ENCODE measurements around the gene MED10. TPM values are rescaled to one million over a fixed set of nuclear protein-coding genes. Genes with fewer than 3 reads are reported as not detected.
A peak's percentile ranks its signal among the peaks of the same experiment; 100 is the strongest.

The MED10 gene
- total and polyA plus RNA-seq, 2 experiments from 2014 or later = 16.0 to 58.1 TPM

DNA sequence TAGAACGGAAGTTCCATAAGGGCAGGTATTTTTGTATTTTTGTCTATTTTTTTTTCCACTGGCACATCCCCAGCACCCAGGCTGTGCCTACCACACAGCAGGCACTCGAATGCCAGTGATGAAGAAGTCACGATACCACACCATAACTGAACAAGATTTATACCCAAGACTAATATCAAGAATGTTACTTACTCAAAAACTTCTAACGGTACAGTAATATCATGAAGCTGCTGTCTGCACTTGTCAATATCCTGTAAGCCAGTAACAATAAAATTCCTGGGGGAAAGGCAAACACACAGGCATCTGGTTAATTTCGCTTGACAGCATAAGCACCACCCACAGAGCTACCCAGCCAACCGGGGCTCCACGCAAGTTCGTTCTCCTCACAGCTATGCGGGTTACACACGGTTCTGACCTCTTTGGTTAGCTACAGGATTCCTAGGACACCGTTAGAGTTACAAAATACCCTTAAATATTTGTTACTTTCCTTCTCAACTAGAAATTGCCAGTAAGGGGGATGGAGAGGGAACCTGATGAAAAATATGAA is 1.3 kb downstream of the MED10 start:
- Histone ChIP-seq H3K27me3 (ENCODE audit: insufficient read depth) (no peaks in the 10 kb centered on the region), H2AFZ (no peak overlapping the region), H3K9me2 (ENCODE audit: insufficient read depth) (no peaks in the 10 kb centered on the region), H3K79me2 (replicated peaks; ENCODE audit: insufficient read depth) (peaks cover 22% of the 10 kb centered on the region), H3K4me1 (ENCODE audit: insufficient read depth) (0 out of 2 replicates have a peak, but pooled peaks cover 5% of the 10 kb centered on the region), H3K27ac (ENCODE audit: low read depth) (no peak overlapping the region), H3K36me3 (ENCODE audit: insufficient read depth) (peaks cover 38% of the 10 kb centered on the region), H4K20me1 (replicated peaks; ENCODE audit: insufficient read depth) (peaks cover 12% of the 10 kb centered on the region; the same call in 1 of the 2 replicates), H3F3A (replicated peaks; ENCODE audit: low read depth) (no peaks in the 10 kb centered on the region), H3K4me3 (peak overlapping the region; percentile 96), H3K4me2 (peak overlapping the region; percentile 99)
- Mint-ChIP-seq H3K36me3 (ENCODE audit: low read depth) (peaks cover 43% of the 10 kb centered on the region), H3K27me3 (ENCODE audit: insufficient read depth, low read depth, poor library complexity) (peaks cover 6% of the 10 kb centered on the region), H3K4me3 (peak overlapping the region; percentile 98), H3K9me3 (no peaks in the 10 kb centered on the region), H3K27ac (no peak overlapping the region), H3K4me1 (peaks cover 12% of the 10 kb centered on the region; the same call in 2 of the 3 replicates)
- DNase-seq (ENCODE audit: low spot score) (no peak), ATAC-seq (no peak)
- no peak for TF ChIP-seq EZH2 (IDR thresholded peaks at IDR 0.05; ENCODE audit: low read depth, unreplicated experiment)
- TF ChIP-seq EZH2phosphoT487 (IDR thresholded peaks at IDR 0.05; ENCODE audit: unreplicated experiment) = no peak
- no peak for TF ChIP-seq ZNF331 (CRISPR knock-in tag; IDR thresholded peaks at IDR 0.05; ENCODE audit: low read depth)
- no peak for TF ChIP-seq NANOG (IDR thresholded peaks at IDR 0.05; ENCODE audit: borderline replicate concordance)
- TF ChIP-seq POLR2AphosphoS5 (IDR thresholded peaks at IDR 0.05; ENCODE audit: low read depth) = no peak
- TF ChIP-seq, protein P1, sequence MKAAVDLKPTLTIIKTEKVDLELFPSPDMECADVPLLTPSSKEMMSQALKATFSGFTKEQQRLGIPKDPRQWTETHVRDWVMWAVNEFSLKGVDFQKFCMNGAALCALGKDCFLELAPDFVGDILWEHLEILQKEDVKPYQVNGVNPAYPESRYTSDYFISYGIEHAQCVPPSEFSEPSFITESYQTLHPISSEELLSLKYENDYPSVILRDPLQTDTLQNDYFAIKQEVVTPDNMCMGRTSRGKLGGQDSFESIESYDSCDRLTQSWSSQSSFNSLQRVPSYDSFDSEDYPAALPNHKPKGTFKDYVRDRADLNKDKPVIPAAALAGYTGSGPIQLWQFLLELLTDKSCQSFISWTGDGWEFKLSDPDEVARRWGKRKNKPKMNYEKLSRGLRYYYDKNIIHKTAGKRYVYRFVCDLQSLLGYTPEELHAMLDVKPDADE (IDR thresholded peaks at IDR 0.05) = no peak
- no peak for TF ChIP-seq ZNF114 (CRISPR knock-in tag; IDR thresholded peaks at IDR 0.05)
- TF ChIP-seq, protein P2, sequence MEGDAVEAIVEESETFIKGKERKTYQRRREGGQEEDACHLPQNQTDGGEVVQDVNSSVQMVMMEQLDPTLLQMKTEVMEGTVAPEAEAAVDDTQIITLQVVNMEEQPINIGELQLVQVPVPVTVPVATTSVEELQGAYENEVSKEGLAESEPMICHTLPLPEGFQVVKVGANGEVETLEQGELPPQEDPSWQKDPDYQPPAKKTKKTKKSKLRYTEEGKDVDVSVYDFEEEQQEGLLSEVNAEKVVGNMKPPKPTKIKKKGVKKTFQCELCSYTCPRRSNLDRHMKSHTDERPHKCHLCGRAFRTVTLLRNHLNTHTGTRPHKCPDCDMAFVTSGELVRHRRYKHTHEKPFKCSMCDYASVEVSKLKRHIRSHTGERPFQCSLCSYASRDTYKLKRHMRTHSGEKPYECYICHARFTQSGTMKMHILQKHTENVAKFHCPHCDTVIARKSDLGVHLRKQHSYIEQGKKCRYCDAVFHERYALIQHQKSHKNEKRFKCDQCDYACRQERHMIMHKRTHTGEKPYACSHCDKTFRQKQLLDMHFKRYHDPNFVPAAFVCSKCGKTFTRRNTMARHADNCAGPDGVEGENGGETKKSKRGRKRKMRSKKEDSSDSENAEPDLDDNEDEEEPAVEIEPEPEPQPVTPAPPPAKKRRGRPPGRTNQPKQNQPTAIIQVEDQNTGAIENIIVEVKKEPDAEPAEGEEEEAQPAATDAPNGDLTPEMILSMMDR (conservative IDR thresholded peaks at IDR 0.05; ENCODE audit: low read depth in 2 of 2) = no peak

DNA sequence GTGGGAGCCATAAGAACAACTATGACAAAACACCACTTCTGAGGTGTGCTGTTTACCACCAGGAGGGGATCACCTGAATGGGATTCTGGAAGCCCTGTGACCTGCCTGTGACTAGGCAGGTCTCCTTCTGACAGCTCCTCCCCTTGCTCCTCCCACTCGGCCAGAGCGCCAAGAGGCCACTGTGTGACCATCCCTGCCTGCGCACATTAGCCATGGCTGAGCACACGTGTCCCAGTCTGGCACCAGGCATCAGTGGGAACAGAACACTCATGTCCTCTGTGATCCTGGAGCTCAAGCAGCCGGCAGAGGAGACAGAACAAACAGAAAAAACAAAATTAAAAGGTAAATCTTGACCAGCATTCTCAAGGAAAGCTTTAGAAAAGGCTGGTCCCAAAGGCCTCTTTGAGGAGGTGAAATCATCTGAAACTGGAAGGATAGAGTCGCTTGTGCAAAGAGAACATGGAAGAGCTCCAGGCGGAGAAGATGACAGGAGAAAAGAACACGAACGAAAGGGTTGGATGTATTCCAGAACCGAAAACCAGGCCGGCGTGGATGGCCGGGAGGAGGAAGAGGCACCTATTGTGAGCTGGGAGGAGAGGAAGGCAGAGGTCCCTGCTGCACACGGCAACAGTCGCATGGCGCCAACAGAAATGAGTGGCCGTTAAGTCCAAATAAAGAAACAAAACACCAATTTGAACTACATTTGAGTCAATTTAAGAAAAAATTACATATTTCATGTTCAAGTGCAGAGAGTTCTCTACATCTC is 5.1 kb downstream of the MED10 start:
- H3K4me3 Mint-ChIP-seq = no peak overlapping the region
- peaks cover 15% of the 10 kb centered on the region; the same call in 1 of the 2 replicates for H4K20me1 ChIP-seq (replicated peaks; ENCODE audit: insufficient read depth)

More for the DNA sequence above, 5.1 kb downstream of the MED10 start:
- 0 out of 2 replicates have a peak, but pooled peaks cover 5% of the 10 kb centered on the region for H3K4me1 ChIP-seq (ENCODE audit: insufficient read depth)
- Mint-ChIP-seq H3K27me3 (ENCODE audit: insufficient read depth, low read depth, poor library complexity) (no peaks in the 10 kb centered on the region), H3K27ac (no peak overlapping the region), H3K4me1 (peaks cover 6% of the 10 kb centered on the region; the same call in 1 of the 3 replicates), H3K9me3 (no peaks in the 10 kb centered on the region), H3K36me3 (ENCODE audit: low read depth) (peaks cover 68% of the 10 kb centered on the region)
- H3K36me3 ChIP-seq (ENCODE audit: insufficient read depth) = peaks cover 41% of the 10 kb centered on the region
- ATAC-seq (no peak; the same call in 2 of the 3 replicates), DNase-seq (ENCODE audit: low spot score) (no peak)
- no peak overlapping the region for H2AFZ ChIP-seq
- H3K4me3 ChIP-seq = no peak overlapping the region
- H3K4me2 ChIP-seq = no peak overlapping the region
- H3K9me2 ChIP-seq (ENCODE audit: insufficient read depth) = no peaks in the 10 kb centered on the region
- H3K79me2 ChIP-seq (replicated peaks; ENCODE audit: insufficient read depth) = peaks cover 22% of the 10 kb centered on the region
- no peaks in the 10 kb centered on the region for H3F3A ChIP-seq (replicated peaks; ENCODE audit: low read depth)
- H3K27ac ChIP-seq (ENCODE audit: low read depth) = no peak overlapping the region
- TF ChIP-seq NANOG (IDR thresholded peaks at IDR 0.05; ENCODE audit: borderline replicate concordance) = no peak
- no peak for TF ChIP-seq ZNF331 (CRISPR knock-in tag; IDR thresholded peaks at IDR 0.05; ENCODE audit: low read depth)
- H3K27me3 ChIP-seq (ENCODE audit: insufficient read depth) = no peaks in the 10 kb centered on the region
